ENCODE data around the gene ZBTB34.

DNA sequence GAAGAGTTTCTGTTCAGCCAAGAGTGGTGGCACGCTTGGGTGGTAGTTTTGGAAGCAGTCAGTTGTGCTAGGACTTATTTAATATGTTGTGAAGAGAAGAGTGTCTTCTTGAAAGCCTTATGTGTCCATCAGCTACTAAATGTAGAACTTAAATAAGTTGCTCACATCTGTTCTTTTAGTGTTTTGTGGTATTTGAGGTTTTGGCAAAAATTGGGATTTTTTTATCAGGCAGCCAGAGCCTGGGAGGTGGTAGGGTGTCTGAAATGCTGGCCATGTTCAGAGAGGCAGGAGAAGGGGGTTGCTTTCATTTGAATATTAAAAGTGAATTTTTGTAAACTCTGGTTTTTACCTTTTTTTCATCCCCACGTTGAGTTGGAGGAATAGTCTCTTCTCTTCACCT lies 24.2 kb upstream of the ZBTB34 start:
- TF ChIP-seq, protein P1, sequence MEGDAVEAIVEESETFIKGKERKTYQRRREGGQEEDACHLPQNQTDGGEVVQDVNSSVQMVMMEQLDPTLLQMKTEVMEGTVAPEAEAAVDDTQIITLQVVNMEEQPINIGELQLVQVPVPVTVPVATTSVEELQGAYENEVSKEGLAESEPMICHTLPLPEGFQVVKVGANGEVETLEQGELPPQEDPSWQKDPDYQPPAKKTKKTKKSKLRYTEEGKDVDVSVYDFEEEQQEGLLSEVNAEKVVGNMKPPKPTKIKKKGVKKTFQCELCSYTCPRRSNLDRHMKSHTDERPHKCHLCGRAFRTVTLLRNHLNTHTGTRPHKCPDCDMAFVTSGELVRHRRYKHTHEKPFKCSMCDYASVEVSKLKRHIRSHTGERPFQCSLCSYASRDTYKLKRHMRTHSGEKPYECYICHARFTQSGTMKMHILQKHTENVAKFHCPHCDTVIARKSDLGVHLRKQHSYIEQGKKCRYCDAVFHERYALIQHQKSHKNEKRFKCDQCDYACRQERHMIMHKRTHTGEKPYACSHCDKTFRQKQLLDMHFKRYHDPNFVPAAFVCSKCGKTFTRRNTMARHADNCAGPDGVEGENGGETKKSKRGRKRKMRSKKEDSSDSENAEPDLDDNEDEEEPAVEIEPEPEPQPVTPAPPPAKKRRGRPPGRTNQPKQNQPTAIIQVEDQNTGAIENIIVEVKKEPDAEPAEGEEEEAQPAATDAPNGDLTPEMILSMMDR (IDR thresholded peaks at IDR 0.05) = no peak
- no peak for TF ChIP-seq POLR2A (IDR thresholded peaks at IDR 0.05)
